H1 (cell line): Measurements from ENCODE around the gene NLK.

Experiments used
- CTCF ChIP-seq, 3 experiments: IDR thresholded peaks; 1 replicate in 2 of 3; 2 replicates in 1 of 3; pipeline versions ENCODE4 v1.5.1 to v1.6.1; 2011; ENCODE audit warnings: low read length in 3 of 3, mild to moderate bottlenecking in 3 of 3, inconsistent platforms in 2 of 3, low read depth in 1 of 3, moderate library complexity in 1 of 3; ENCODE audit not compliant: insufficient read depth in 1 of 3; ENCODE audit errors: control extremely low read depth in 1 of 3
- POLR2A ChIP-seq, 2 experiments: IDR thresholded peaks; 1 replicate in 1 of 2; 2 replicates in 1 of 2; pipeline ENCODE4 v1.6.1; 2011; ENCODE audit warnings: low read depth in 2 of 2, low read length in 2 of 2, mild to moderate bottlenecking in 2 of 2; ENCODE audit errors: control extremely low read depth in 1 of 2
- SIX5 ChIP-seq: IDR thresholded peaks from 2 replicates; pipeline ENCODE4 v1.6.1; 2011; ENCODE audit warnings: mild to moderate bottlenecking, low read depth, low read length
- SUZ12 ChIP-seq: fragments of 200-600 bp; sonication (generic); IDR thresholded peaks from 2 replicates; pipeline ENCODE4 v1.6.1; 2012; ENCODE audit warnings: mild to moderate bottlenecking, inconsistent platforms, low read length, moderate library complexity, mixed read lengths
- TF ChIP-seq, protein P1 (sequence below): fragments of 300-600 bp; sonication (generic); IDR thresholded peaks from 2 replicates; pipeline ENCODE4 v1.7.1; 2012; ENCODE audit warnings: low read length, moderate library complexity, mild to moderate bottlenecking, inconsistent platforms; ENCODE audit not compliant: insufficient replicate concordance

DNA sequence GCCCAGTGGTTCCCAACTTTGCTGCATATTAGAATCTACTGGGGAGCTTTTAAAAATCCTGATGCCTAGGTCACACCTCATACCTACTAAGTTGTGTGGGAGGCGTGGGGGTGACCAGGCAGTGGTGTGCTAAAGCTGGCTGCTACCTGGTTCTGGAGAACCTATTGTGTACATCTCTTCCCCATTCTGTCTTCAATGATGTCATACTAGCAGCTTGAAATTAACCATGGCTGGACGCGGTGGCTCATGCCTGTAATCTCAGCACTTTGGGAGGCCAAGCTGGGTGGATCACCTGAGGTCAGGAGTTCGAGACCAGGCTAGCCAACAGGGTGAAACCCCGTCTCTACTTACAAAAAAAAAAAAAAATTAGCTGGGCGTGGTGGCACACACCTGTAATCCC lies 11.3 kb upstream of the NLK start:
- no peak for TF ChIP-seq SIX5
- no peak for TF ChIP-seq CTCF (IDR thresholded peaks at IDR 0.05; ENCODE audit: control extremely low read depth in 1 of 3, insufficient read depth in 1 of 3, low read depth in 1 of 3, low read length in 3 of 3)
- TF ChIP-seq POLR2A (IDR thresholded peaks at IDR 0.05; ENCODE audit: control extremely low read depth in 1 of 2, low read depth in 2 of 2, low read length in 2 of 2), result no peak
- TF ChIP-seq, protein P1, sequence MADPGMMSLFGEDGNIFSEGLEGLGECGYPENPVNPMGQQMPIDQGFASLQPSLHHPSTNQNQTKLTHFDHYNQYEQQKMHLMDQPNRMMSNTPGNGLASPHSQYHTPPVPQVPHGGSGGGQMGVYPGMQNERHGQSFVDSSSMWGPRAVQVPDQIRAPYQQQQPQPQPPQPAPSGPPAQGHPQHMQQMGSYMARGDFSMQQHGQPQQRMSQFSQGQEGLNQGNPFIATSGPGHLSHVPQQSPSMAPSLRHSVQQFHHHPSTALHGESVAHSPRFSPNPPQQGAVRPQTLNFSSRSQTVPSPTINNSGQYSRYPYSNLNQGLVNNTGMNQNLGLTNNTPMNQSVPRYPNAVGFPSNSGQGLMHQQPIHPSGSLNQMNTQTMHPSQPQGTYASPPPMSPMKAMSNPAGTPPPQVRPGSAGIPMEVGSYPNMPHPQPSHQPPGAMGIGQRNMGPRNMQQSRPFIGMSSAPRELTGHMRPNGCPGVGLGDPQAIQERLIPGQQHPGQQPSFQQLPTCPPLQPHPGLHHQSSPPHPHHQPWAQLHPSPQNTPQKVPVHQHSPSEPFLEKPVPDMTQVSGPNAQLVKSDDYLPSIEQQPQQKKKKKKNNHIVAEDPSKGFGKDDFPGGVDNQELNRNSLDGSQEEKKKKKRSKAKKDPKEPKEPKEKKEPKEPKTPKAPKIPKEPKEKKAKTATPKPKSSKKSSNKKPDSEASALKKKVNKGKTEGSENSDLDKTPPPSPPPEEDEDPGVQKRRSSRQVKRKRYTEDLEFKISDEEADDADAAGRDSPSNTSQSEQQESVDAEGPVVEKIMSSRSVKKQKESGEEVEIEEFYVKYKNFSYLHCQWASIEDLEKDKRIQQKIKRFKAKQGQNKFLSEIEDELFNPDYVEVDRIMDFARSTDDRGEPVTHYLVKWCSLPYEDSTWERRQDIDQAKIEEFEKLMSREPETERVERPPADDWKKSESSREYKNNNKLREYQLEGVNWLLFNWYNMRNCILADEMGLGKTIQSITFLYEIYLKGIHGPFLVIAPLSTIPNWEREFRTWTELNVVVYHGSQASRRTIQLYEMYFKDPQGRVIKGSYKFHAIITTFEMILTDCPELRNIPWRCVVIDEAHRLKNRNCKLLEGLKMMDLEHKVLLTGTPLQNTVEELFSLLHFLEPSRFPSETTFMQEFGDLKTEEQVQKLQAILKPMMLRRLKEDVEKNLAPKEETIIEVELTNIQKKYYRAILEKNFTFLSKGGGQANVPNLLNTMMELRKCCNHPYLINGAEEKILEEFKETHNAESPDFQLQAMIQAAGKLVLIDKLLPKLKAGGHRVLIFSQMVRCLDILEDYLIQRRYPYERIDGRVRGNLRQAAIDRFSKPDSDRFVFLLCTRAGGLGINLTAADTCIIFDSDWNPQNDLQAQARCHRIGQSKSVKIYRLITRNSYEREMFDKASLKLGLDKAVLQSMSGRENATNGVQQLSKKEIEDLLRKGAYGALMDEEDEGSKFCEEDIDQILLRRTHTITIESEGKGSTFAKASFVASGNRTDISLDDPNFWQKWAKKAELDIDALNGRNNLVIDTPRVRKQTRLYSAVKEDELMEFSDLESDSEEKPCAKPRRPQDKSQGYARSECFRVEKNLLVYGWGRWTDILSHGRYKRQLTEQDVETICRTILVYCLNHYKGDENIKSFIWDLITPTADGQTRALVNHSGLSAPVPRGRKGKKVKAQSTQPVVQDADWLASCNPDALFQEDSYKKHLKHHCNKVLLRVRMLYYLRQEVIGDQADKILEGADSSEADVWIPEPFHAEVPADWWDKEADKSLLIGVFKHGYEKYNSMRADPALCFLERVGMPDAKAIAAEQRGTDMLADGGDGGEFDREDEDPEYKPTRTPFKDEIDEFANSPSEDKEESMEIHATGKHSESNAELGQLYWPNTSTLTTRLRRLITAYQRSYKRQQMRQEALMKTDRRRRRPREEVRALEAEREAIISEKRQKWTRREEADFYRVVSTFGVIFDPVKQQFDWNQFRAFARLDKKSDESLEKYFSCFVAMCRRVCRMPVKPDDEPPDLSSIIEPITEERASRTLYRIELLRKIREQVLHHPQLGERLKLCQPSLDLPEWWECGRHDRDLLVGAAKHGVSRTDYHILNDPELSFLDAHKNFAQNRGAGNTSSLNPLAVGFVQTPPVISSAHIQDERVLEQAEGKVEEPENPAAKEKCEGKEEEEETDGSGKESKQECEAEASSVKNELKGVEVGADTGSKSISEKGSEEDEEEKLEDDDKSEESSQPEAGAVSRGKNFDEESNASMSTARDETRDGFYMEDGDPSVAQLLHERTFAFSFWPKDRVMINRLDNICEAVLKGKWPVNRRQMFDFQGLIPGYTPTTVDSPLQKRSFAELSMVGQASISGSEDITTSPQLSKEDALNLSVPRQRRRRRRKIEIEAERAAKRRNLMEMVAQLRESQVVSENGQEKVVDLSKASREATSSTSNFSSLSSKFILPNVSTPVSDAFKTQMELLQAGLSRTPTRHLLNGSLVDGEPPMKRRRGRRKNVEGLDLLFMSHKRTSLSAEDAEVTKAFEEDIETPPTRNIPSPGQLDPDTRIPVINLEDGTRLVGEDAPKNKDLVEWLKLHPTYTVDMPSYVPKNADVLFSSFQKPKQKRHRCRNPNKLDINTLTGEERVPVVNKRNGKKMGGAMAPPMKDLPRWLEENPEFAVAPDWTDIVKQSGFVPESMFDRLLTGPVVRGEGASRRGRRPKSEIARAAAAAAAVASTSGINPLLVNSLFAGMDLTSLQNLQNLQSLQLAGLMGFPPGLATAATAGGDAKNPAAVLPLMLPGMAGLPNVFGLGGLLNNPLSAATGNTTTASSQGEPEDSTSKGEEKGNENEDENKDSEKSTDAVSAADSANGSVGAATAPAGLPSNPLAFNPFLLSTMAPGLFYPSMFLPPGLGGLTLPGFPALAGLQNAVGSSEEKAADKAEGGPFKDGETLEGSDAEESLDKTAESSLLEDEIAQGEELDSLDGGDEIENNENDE, result no peak
- no peak for TF ChIP-seq SUZ12
